ENCODE measurements around the gene RGR.

RGR gene

DNA sequence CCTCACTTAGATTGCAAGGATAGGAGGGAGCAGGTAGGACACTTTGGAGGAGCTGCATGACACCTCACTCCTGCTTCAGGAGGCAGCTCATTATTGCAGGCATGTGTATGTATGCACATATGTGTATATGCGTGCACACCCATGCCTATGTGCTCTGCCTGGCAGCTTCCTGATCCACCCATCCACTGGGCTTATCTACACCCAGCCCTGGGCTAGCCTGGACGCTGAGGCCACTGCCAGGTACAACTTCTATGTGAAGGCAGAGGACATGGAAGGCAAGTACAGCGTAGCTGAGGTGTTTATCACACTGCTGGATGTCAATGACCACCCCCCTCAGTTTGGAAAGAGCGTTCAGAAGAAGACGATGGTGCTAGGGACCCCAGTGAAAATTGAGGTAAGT, 32.8 kb upstream of the RGR start:
- ATAC-seq = no peak
- no peaks in the 10 kb centered on the region for H3K27me3 Mint-ChIP-seq
- H3K4me1 Mint-ChIP-seq = no peaks in the 10 kb centered on the region
- no peak overlapping the region for H3K27ac Mint-ChIP-seq
- no peaks in the 10 kb centered on the region for H3K9me3 Mint-ChIP-seq
- no peak for DNase-seq
- H3K4me3 Mint-ChIP-seq = no peak overlapping the region

DNA sequence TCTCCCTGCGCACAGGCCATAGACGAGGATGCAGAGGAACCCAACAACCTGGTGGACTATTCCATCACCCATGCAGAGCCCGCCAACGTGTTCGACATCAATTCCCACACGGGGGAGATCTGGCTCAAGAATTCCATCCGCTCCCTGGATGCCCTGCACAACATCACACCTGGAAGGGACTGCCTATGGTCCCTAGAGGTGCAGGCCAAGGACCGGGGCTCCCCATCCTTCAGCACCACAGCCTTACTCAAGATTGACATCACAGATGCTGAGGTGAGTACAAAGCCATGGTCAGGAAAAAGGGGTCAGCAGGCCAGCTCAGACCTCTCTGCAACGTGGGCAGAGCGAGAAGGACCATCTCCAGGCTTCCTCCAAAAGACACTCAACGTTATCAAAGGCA, 31.8 kb upstream of the RGR start:
- no peak overlapping the region for H3K27ac Mint-ChIP-seq
- DNase-seq (no peak), ATAC-seq (no peak)
- no peaks in the 10 kb centered on the region for H3K4me1 Mint-ChIP-seq
- H3K9me3 Mint-ChIP-seq = no peaks in the 10 kb centered on the region
- no peaks in the 10 kb centered on the region for H3K27me3 Mint-ChIP-seq
- no peak overlapping the region for H3K4me3 Mint-ChIP-seq

DNA sequence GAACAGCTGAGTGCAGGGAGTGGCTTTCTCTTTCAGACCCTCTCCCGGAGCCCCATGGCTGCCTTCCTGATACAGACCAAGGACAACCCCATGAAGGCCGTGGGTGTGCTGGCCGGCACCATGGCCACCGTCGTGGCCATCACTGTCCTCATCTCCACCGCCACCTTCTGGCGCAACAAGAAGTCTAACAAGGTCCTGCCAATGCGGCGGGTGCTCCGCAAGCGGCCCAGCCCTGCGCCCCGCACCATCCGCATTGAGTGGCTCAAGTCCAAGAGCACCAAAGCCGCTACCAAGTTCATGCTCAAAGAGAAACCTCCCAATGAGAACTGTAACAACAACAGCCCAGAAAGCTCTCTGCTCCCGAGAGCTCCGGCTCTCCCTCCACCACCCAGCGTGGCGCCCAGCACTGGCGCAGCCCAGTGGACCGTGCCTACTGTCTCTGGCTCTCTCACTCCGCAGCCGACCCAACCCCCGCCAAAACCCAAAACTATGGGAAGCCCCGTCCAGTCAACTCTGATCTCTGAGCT, 30.7 kb upstream of the RGR start:
- ATAC-seq = no peak
- Mint-ChIP-seq H3K9me3 (peaks cover under 1 to 2% of the 10 kb centered on the region in 2 donors), H3K27me3 (no peaks in the 10 kb centered on the region), H3K4me1 (no peaks in the 10 kb centered on the region), H3K27ac (peak overlapping the region; percentile 43 to 69), H3K4me3 (peak overlapping the region in 1 of 2 donors; percentile 50)
- DNase-seq = no peak

DNA sequence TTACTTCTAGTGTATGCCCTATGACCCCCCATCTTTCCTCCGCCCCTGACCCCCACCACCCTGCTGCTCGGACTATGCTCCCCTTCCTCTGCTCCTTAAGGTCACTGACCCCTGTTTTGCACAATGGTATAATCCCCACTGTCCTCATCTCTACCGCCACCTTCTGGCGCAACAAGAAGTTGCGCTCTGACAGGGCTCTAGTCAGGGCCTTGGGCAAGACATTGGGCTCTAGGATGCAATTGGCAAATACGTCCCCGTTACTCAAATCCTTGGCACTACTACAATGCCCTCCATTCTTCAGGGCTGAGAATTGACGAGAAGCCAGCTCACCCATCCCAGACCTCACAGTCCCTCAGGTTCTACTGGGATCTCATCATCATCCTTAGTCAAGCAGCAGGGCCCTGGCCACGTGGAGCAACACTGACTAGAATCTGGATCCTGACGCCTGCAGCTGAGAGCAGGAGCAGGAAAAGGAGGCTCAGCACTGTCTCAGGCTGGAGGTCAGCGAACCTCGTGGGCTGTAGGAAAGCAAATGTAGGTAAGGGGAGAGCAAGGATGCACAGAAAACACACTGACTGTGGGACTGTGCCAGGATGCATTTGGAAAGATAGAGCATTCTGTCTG, 30.1 kb upstream of the RGR start:
- Mint-ChIP-seq H3K4me3 (no peak overlapping the region), H3K4me1 (no peaks in the 10 kb centered on the region), H3K9me3 (peaks cover 6 to 8% of the 10 kb centered on the region in 2 donors), H3K27ac (no peak overlapping the region), H3K27me3 (no peaks in the 10 kb centered on the region)
- peak; percentile 36 to 46 for DNase-seq
- peak; percentile 71 for ATAC-seq

DNA sequence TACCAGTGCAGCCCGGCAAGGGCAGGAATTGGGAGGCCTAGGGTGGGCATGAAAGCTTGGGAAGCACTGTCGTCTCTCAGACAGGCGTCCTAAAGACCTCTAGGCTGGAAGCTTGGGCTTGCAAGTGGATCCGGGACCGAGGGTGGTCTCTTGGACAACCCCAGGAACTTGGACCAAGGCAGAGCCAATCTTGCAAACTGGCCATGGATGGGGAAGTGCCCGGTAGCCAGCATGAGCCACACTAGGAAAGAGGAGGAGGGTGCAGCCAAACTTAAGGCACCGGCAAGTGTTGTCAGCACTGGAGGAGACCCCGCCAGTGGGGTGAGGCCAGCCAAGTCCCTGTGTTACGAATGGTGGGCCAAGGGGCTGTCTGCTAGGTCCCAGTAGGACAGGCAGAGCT, 28.0 kb upstream of the RGR start:
- DNase-seq (peak in 1 of 2 donors; percentile 2), ATAC-seq (no peak)
- no peaks in the 10 kb centered on the region for H3K4me1 Mint-ChIP-seq
- peaks cover 6 to 17% of the 10 kb centered on the region in 2 donors for H3K9me3 Mint-ChIP-seq
- H3K27ac Mint-ChIP-seq = no peak overlapping the region
- no peak overlapping the region for H3K4me3 Mint-ChIP-seq
- H3K27me3 Mint-ChIP-seq = peaks cover 10% of the 10 kb centered on the region

DNA sequence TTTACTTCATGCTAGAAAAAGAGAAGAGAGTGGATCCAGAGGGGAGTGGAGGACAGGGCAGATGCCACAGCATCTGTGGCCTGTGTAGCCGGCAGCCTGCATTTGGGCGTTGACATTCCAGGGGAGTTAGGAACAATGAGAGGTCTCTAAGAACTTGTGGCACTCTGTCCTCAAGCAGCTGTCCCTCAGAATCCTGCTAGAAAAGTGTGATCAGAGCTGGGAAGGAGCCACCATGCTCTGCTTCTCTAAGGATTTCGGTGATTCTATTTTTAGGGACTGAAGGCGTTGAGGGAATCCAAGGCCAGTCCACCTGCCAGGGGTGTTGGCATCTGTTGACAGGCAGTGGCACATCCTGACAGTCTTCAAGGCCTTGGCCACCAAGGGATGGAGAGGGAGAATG, 27.1 kb upstream of the RGR start:
- Mint-ChIP-seq H3K27ac (no peak overlapping the region), H3K9me3 (peaks cover 6 to 17% of the 10 kb centered on the region in 2 donors), H3K27me3 (peaks cover 17% of the 10 kb centered on the region), H3K4me3 (no peak overlapping the region), H3K4me1 (no peaks in the 10 kb centered on the region)
- DNase-seq = no peak
- ATAC-seq = no peak

DNA sequence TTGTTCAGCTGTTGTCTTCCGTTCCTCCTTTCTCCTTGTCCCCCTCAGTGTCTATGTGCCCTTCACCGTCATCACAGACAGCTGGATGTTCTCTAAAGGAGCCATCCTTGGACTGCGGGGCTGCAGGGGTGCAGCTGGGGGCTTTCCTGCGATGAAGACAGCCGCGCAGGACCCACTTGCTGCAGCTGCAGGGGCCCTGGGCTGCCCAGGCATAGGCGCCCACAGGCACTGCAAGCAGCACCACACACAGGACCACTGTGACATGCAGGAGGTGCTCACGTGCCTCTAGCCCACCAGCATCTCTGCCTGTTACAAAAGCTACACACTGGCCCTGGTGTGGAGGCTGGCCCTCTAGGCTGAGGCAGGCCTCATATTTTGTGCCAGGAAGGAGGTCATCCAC, 22.9 kb upstream of the RGR start:
- H3K27me3 Mint-ChIP-seq = peaks cover 42% of the 10 kb centered on the region
- H3K4me1 Mint-ChIP-seq = no peaks in the 10 kb centered on the region
- DNase-seq (no peak), ATAC-seq (no peak)
- H3K4me3 Mint-ChIP-seq = no peak overlapping the region
- H3K9me3 Mint-ChIP-seq = peaks cover 6 to 17% of the 10 kb centered on the region in 2 donors
- no peak overlapping the region for H3K27ac Mint-ChIP-seq

DNA sequence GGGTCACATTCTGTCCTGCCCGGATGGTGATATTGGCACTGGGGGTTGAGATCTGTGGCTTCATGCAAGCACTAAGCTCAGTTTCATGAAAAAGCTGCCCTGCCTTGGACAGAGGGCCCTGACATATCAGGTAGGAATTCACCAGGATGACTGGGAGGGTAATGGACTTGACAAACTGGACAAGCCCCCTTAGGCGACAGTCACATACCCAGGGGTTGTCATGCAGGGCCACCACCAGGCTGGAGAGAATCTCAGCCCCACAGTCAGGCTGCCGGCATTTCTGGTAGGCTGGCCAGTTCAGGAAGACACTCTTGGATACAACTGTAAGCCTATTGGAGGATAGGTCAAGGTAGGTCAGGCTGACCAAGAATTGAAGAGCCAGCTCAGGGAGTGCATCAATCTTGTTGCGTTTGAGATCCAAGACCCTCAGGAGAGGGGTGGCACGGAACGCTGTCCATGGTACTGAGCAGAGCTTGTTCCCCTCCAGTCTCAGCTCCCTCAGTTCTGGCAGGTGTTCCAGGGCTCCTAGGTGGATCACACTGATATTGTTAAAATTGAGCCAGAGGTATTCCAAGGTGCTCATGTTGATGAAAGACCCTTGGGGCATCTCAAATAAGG, 20.3 kb upstream of the RGR start:
- no peak overlapping the region for H3K4me3 Mint-ChIP-seq
- H3K27ac Mint-ChIP-seq = no peak overlapping the region
- peaks cover 2 to 11% of the 10 kb centered on the region in 2 donors for H3K9me3 Mint-ChIP-seq
- DNase-seq = no peak
- peaks cover 68% of the 10 kb centered on the region for H3K27me3 Mint-ChIP-seq
- H3K4me1 Mint-ChIP-seq = no peaks in the 10 kb centered on the region
- no peak for ATAC-seq

DNA sequence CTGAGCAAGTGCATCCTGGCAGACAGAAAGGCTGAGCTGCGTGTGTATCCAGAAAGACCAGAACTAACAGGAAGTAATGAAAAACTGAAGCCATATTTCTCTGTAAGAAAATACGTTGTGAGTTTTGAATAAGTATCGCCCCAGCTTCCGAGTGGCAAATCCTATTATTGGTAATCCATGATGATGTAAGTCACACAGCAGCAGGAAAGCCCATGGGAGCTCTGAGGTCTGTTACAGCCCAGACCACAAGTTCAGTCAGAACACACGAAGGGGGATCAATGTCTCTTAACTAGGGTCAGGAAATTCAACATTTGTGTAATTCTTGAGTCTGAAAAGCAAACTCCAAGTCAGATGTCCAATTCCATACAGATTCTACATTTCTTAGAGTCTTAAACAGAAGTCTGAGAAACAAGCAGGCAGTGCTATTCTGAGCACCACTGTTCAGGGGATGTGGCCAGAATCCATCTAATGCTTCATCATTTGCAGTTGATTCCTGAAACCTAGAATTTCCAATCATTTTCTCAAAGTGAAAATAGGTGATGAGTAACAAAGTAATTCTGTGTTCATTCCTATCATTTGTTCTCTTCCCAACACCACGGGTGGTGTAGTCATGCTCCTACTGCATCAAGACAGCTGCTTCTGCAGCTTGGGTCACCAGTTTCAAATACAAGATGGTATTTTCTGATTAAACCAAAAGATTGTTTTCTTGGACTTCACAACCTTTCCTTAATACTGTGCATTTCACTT, 19.3 kb upstream of the RGR start, which contains the start of gene LRIT2:
LRIT2 (minus strand) TSS at position 118 of the 747 bp plus-strand sequence; CDS start at position 94, 24 bp downstream.
- Mint-ChIP-seq H3K4me3 (no peak within 1 kb of the TSS), H3K27ac (no peak within 1 kb of the TSS), H3K27me3 (peaks cover 69% of the 10 kb centered on the region), H3K9me3 (peaks cover 0 to 4% of the 10 kb centered on the region in 2 donors), H3K4me1 (no peaks in the 10 kb centered on the region)
- DNase-seq = no peak
- ATAC-seq = no peak

DNA sequence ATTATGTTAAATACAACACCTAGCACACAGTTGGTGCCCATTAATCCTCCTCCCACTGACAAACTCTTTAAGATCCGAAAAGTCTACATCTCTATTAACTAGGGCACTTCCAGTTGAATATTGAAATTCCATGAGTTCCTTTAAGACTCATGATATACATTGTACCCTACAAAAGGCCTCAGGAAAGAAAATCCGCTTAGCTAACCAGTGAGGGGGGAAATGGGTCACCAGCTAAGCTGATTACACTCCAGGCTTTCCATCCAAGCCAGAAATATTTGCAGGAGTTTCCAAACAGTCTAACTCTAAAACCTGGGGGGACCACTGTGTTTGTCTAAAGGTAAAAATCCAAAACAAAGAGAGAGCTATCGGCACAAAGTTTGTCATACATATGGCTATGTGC, 18.2 kb upstream of the RGR start:
- H3K9me3 Mint-ChIP-seq = no peaks in the 10 kb centered on the region
- no peak overlapping the region for H3K27ac Mint-ChIP-seq
- ATAC-seq = no peak
- peaks cover 68% of the 10 kb centered on the region for H3K27me3 Mint-ChIP-seq
- H3K4me3 Mint-ChIP-seq = no peak overlapping the region
- H3K4me1 Mint-ChIP-seq = no peaks in the 10 kb centered on the region
- no peak for DNase-seq

DNA sequence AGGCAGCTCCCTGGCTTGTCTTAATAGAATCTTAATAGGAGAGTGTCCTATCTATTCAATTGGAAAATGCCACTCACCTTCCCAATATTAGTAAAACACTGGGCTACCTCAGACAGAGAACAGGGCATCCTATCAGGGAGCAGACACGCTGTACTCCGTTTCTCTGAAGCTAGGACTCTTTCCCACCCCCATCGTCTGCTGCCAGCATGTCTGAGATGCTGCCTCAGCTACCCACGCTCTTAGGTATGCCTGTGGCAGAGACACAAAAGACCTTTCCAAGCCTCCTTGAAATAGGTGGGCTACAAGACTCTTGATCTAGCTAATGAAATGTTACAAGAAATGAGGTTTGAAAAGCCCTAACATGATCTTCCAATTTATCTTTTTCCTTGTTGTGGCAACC, 17.0 kb upstream of the RGR start:
- no peak for ATAC-seq
- no peaks in the 10 kb centered on the region for H3K4me1 Mint-ChIP-seq
- no peaks in the 10 kb centered on the region for H3K9me3 Mint-ChIP-seq
- no peak overlapping the region for H3K27ac Mint-ChIP-seq
- no peak overlapping the region for H3K4me3 Mint-ChIP-seq
- peaks cover 64% of the 10 kb centered on the region for H3K27me3 Mint-ChIP-seq
- DNase-seq = no peak

DNA sequence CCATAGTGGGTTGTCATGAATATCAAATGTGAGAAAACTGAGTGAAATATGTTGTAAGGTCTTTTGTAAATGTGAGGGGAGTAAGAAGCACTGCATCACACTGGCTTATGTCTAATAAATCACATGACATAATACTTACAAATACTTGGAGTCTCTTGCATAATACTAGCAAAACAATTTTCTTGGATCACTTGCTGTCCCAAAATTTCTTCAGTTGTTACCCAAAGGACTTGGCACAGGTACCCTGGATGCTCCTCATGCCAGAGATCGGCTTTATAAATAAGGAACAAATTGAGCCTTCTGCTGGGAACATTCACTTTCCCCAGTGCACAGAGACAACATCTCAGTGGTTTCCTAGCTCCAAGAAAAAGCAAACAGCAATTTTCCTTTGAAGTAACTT, 14.5 kb upstream of the RGR start:
- H3K4me3 Mint-ChIP-seq = no peak overlapping the region
- H3K4me1 Mint-ChIP-seq = no peaks in the 10 kb centered on the region
- H3K27me3 Mint-ChIP-seq = peaks cover 50% of the 10 kb centered on the region
- ATAC-seq = no peak
- no peak overlapping the region for H3K27ac Mint-ChIP-seq
- DNase-seq = no peak
- no peaks in the 10 kb centered on the region for H3K9me3 Mint-ChIP-seq

DNA sequence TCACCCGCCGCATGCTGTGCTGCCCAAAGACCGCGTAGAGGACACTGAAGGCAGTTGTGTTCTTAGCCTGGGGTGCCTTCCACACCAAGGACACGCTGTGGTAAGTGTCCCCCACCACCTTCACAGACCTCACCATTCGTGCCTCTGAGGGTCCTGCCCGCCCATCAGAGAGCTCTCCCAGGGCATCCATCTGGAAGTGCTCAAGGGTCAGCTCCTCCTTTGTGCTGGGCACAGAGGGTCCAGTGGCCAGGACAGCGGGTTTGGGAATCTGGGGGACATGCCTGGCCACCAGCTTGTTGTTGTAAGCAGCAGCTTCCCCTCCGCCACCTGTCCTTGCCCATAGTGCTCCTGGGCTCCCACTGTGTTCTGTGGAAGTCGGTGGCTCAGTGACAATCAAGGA, 12.5 kb upstream of the RGR start:
- Mint-ChIP-seq H3K27me3 (peaks cover 45% of the 10 kb centered on the region), H3K27ac (no peak overlapping the region), H3K4me1 (no peaks in the 10 kb centered on the region), H3K9me3 (no peaks in the 10 kb centered on the region), H3K4me3 (no peak overlapping the region)
- DNase-seq = no peak
- peak; percentile 33 for ATAC-seq

DNA sequence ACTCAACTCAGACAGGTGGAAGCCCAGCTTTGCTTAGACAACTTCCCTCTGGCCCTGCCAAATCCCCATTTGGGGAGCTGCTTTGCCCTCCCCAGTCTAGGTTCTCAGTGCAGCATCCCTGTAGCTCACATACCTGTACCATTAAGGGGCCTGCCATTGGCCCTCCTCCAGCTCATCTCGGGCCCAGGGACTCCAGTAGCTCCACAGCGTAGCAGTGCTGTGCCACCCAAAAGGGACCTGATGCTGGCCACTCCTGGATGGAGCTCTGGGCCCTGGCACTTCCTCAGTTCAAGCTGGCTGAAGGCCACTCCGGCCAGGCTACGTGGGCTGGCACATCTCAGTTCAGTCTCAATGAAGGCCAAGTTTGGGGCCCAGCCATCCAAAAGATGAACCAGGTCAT, 10.9 kb upstream of the RGR start:
- H3K4me1 Mint-ChIP-seq = no peaks in the 10 kb centered on the region
- H3K4me3 Mint-ChIP-seq = no peak overlapping the region
- ATAC-seq (no peak), DNase-seq (no peak)
- no peaks in the 10 kb centered on the region for H3K9me3 Mint-ChIP-seq
- peaks cover 36% of the 10 kb centered on the region for H3K27me3 Mint-ChIP-seq
- H3K27ac Mint-ChIP-seq = no peak overlapping the region

DNA sequence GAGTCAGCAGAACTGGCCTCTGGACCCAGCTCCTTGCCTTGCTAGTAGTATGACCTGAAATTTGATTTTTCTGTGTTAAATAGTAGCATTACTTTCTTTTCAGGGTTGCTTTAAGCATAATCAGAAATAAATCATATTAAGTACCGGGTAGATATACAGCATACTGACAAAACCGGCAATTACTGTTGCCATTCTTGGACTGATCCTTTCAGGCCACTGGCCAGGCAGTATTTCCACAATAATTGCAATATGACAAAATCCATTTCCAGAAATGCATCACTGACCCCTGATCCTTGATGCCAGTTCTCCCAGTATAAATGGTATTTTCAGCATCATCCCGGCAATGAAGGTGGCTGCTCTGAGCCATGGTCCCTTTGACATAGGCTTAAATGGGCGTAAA, 10.4 kb upstream of the RGR start:
- no peak overlapping the region for H3K4me3 Mint-ChIP-seq
- no peak overlapping the region for H3K27ac Mint-ChIP-seq
- DNase-seq (no peak), ATAC-seq (no peak)
- H3K4me1 Mint-ChIP-seq = no peaks in the 10 kb centered on the region
- no peaks in the 10 kb centered on the region for H3K9me3 Mint-ChIP-seq
- H3K27me3 Mint-ChIP-seq = peaks cover 30% of the 10 kb centered on the region

DNA sequence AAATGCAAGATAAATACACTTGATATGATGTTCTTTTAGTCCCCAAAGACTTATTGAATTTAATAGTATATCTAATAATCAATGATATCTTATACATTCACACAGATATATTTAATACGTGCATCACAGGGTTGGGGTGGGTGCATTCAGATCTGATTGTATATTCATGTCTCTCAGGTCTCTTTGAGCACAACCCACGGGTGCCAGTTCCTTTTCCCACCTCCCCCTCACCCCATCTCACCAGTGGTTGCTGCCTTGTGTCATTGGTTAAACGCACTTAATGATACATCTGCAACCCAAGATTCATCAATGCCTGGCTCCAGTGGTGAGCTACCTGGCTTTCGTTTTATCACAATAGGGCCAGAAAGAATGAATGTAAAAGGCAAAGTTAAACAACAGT, 9.8 kb upstream of the RGR start:
- Mint-ChIP-seq H3K9me3 (no peaks in the 10 kb centered on the region), H3K4me1 (no peaks in the 10 kb centered on the region), H3K27ac (no peak overlapping the region), H3K27me3 (peaks cover 28% of the 10 kb centered on the region), H3K4me3 (no peak overlapping the region)
- no peak for ATAC-seq
- no peak for DNase-seq
